Measurements from ENCODE around the gene TMEM220. TPM values are rescaled to one million over a fixed set of nuclear protein-coding genes. Genes with fewer than 3 reads are reported as not detected.

The TMEM220 gene
- total and polyA plus RNA-seq, 9 of the 15 experiments (the other 6 are each of a cell fraction or from before 2014, with no cell fraction given) = not detected

DNA sequence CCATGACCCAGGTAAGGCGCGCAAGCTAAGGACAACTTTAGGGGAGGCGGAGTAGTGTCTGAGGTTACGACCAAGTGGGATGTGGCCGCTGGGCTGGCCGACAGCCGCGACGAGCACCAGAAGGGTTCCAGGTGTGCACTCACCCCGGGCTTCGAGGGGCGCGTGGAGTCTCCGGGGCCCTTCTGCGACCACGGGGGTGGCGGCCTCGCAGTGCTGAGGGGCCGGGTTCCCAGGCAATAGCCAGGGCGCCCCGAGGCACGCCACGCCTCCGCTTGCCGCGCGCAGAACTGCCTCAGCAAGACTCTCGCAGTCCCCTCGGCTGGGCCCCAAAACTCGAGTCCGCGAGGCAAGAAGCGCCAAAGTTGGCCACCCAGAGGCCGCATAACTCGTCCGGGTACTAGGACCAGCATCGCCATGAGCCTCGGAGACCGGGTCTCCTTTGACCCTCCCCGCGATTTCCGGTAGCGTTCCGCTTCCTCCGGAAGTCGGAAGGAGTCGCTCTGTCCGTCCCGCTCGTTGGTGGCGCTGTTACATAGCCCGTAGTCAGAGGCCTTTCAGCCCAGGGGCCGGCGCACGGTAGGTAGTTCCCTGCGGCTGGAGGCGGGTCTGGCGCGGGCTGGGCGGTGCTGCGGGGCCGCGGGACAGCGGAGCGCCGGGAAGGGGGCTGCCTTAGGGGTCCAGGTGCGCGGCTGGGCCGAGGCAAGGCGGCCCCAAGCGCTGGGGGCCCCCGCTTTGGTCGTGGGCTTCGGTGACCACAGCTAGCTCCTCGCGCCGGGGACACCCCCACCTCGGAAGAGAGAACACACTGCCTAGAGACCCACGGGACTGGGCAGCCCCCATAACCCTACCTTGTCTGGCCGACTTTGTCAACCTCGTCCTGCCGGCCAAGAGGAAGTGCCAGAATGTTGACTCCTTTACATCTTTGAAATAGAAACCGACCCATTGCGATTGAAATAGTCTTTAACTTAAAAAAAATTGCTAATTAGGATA lies 32.4 kb downstream of the TMEM220 start, which contains the start of the genes ADPRM and SCO1 (continued):
- TF ChIP-seq ZNF717 (CRISPR knock-in tag; IDR thresholded peaks at IDR 0.05) (no peak), FOXP1 (CRISPR knock-in tag; IDR thresholded peaks at IDR 0.05) (0 out of 2 replicates have a peak, but pooled peaks have one; percentile 42), KDM4B (IDR thresholded peaks at IDR 0.05; ENCODE audit: borderline replicate concordance in 2 of 2, low read depth in 1 of 2) (peak in 1 of 2 experiments; percentile 88; a peak in 1 of 4 replicates), CBFB (CRISPR knock-in tag; IDR thresholded peaks at IDR 0.05) (no peak), STAG1 (CRISPR knock-in tag; IDR thresholded peaks at IDR 0.05; ENCODE audit: borderline replicate concordance) (no peak), ATF1 (CRISPR knock-in tag; IDR thresholded peaks at IDR 0.05) (no peak), ATF1 (tag; IDR thresholded peaks at IDR 0.05) (peak; percentile 69), ZNF696 (CRISPR knock-in tag; conservative IDR thresholded peaks at IDR 0.05) (no peak), ZNF184 (CRISPR knock-in tag; IDR thresholded peaks at IDR 0.05) (no peak), IRF2 (CRISPR knock-in tag; IDR thresholded peaks at IDR 0.05) (no peak), MAFF (IDR thresholded peaks at IDR 0.05; ENCODE audit: low read length) (no peak), SRSF9 (IDR thresholded peaks at IDR 0.05; ENCODE audit: borderline replicate concordance, low read depth, low read length) (no peak), NCOA2 (IDR thresholded peaks at IDR 0.05; ENCODE audit: partially characterized antibody in 2 of 2) (no peak)
- TF ChIP-seq, protein P1, sequence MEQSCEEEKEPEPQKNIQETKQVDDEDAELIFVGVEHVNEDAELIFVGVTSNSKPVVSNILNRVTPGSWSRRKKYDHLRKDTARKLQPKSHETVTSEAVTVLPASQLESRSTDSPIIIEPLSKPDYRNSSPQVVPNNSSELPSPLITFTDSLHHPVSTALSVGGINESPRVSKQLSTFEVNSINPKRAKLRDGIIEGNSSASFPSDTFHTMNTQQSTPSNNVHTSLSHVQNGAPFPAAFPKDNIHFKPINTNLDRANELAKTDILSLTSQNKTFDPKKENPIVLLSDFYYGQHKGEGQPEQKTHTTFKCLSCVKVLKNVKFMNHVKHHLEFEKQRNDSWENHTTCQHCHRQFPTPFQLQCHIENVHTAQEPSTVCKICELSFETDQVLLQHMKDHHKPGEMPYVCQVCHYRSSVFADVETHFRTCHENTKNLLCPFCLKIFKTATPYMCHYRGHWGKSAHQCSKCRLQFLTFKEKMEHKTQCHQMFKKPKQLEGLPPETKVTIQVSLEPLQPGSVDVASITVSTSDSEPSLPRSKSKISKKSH (CRISPR knock-in tag; IDR thresholded peaks at IDR 0.05) = no peak
- TF ChIP-seq, protein P2, sequence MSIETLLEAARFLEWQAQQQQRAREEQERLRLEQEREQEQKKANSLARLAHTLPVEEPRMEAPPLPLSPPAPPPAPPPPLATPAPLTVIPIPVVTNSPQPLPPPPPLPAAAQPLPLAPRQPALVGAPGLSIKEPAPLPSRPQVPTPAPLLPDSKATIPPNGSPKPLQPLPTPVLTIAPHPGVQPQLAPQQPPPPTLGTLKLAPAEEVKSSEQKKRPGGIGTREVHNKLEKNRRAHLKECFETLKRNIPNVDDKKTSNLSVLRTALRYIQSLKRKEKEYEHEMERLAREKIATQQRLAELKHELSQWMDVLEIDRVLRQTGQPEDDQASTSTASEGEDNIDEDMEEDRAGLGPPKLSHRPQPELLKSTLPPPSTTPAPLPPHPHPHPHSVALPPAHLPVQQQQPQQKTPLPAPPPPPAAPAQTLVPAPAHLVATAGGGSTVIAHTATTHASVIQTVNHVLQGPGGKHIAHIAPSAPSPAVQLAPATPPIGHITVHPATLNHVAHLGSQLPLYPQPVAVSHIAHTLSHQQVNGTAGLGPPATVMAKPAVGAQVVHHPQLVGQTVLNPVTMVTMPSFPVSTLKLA (conservative IDR thresholded peaks at IDR 0.05) = peak; percentile 59 to 81; a peak in 2 of 4 replicates

Data from K562 (cell line).